Skin of body (tissue), 3 donors: ENCODE results near the gene MUC4. TPM values are rescaled to one million over a fixed set of nuclear protein-coding genes. Genes with fewer than 3 reads are reported as not detected.

Experiments used
- DNase-seq: peaks from one replicate; lab custom pipeline; 2025; lab: John Stamatoyannopoulos, UW
- small RNA-seq: library from RNA; depleted of rRNA; stranded (forward); fragments of <200 nt; gene quantifications from one replicate; pipeline ENCODE3, GENCODE V24; 2014; ENCODE audit warnings: low replicate concordance
- total RNA-seq: library from RNA; depleted of rRNA; stranded (reverse); fragments of >200 nt; gene quantifications from one replicate; pipeline ENCODE4 v1.2.3, GENCODE V29; 2014

Gene MUC4
- total RNA-seq, 1 donor from 2014 or later, result 0.30 TPM

- no peak for DNase-seq
These were observed 110.5 kb downstream of the MUC4 start for GRCh38 chr3:195701042-195701915.

DNA sequence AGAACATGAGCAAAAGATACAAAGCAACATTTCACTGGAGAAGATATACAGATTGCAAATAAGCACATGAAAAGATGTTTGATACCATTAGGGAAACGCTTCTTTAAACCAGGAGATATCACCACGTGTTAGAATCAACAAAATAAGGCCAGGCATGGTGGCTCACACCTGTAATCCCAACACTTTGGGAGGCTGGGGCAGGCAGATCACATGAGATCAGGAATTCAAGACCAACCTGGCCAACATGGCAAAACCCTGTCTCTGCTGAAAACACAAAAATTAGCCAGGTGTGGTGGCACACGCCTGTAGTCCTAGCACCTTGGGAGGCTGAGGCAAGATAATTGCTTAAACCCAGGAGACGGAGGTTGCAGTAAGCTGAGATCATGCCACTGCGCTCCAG is 111.4 kb downstream of the MUC4 start:
- no peak for DNase-seq

GRCh38 chr3:195699860-195700259 is 111.9 kb downstream of the MUC4 start:
- DNase-seq, result no peak

DNA sequence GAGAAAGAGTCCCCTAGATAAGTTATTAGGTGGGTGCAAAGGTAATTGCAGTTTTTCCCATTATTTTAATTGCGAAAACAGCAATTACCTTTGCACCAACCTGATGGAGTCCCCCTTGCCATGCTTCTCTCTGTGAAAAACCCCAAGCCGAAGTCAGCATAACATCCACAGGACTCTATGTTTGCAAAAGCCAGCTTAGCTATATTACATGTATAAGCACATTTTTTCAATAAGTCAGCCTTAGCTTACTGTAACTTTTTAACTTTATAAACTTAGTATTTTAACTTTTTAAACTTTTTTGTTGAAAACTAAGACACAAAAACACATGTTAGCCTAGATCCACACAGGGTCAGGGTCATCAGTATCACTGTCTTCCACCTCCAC is 112.3 kb downstream of the MUC4 start:
- no peak for DNase-seq

- no peak for DNase-seq
These were observed 112.9 kb downstream of the MUC4 start for GRCh38 chr3:195698647-195699387.

DNA sequence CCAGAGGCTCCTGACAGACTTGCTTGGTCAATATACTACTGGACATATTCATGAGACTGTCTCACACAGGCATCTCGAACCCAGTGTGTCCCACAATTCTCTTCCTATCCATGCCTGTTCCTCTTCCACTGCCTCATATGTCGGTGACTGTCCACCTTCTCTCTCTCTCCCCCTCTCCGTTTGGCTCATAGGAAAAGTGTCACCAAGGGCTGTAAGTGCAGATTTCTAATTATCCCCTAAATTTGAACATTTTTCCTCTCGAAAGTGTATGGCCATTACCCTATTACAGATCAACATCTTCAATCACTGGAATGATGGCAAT is 113.4 kb downstream of the MUC4 start:
- DNase-seq, result no peak

- DNase-seq, result no peak
These were observed 114.0 kb downstream of the MUC4 start for GRCh38 chr3:195697582-195698324.

Small RNAs within 50 kb of the gene (small RNA-seq; reads per million reads assigned to genes)
- gene MIR570, result not detected

Other genes starting within 250 kb of the MUC4 start
- gene APOD, start 228.0 kb downstream of the MUC4 start, total RNA-seq, result 24.9 TPM
- gene MUC20, start 91.0 kb downstream of the MUC4 start, total RNA-seq, result 2.5 TPM
- gene TNK2, start 96.6 kb upstream of the MUC4 start, total RNA-seq, result 17.4 TPM